ENCODE data around the gene LCE5A. TPM values are rescaled to one million over a fixed set of nuclear protein-coding genes. Genes with fewer than 3 reads are reported as not detected.

The LCE5A gene
- polyA plus RNA-seq, 1 donor from 2014 or later, result not detected

DNA sequence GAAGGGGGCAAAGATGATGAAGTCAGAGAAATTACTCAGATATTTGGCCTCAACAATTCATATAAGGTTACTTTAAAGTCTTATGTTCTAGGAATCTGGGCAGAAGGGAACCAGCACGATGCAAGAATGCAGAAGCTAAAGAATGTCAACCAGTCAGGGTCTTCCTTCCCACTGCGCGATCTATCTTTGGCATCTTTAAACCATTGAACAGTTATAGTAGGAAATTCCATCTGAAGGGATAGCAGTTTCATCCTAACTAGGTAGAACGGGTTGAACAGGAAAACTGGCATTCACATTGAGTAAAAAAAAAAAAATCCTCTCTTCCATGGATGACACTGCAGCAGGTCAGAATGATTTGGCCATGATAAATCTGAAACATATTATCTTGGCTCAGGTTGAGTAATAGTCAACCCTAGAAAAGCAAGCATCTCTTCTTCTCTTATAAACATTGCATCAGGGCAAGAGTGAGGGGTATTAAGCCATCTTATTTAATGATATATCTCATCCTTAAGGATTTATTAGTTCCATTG lies 10.0 kb downstream of the LCE5A start:
- Histone ChIP-seq H3K36me3 (ENCODE audit: insufficient read depth, low read length) (no peaks in the 10 kb centered on the region), H3K4me2 (ENCODE audit: low read length) (no peak overlapping the region), H3K27me3 (ENCODE audit: insufficient read depth, low read depth, low read length) (no peaks in the 10 kb centered on the region), H3K9me2 (ENCODE audit: insufficient read depth, low read length) (no peaks in the 10 kb centered on the region), H2AFZ (ENCODE audit: low read depth, low read length) (no peak overlapping the region), H3F3A (ENCODE audit: insufficient read depth, low read length, poor library complexity, severe bottlenecking) (no peaks in the 10 kb centered on the region), H3K9ac (ENCODE audit: low read length) (no peak overlapping the region), H3K79me2 (replicated peaks; ENCODE audit: insufficient read depth, low read length) (no peaks in the 10 kb centered on the region), H4K20me1 (ENCODE audit: insufficient read depth) (no peaks in the 10 kb centered on the region), H3K27ac (ENCODE audit: low read length) (no peak overlapping the region), H3K9me3 (ENCODE audit: low read length) (peaks cover 2% of the 10 kb centered on the region), H3K4me3 (ENCODE audit: low read length) (no peak overlapping the region)
- TF ChIP-seq POLR2AphosphoS5 (IDR thresholded peaks at IDR 0.05) (no peak), EZH2 (IDR thresholded peaks at IDR 0.05; ENCODE audit: borderline replicate concordance, insufficient read depth, low read length, poor library complexity, severe bottlenecking) (no peak), MXI1 (conservative IDR thresholded peaks at IDR 0.05; ENCODE audit: poor library complexity, severe bottlenecking) (no peak), SMC3 (conservative IDR thresholded peaks at IDR 0.05; ENCODE audit: poor library complexity) (no peak), TAF1 (IDR thresholded peaks at IDR 0.05; ENCODE audit: low read depth) (no peak), RAD21 (conservative IDR thresholded peaks at IDR 0.05) (no peak)
- TF ChIP-seq, protein P1, sequence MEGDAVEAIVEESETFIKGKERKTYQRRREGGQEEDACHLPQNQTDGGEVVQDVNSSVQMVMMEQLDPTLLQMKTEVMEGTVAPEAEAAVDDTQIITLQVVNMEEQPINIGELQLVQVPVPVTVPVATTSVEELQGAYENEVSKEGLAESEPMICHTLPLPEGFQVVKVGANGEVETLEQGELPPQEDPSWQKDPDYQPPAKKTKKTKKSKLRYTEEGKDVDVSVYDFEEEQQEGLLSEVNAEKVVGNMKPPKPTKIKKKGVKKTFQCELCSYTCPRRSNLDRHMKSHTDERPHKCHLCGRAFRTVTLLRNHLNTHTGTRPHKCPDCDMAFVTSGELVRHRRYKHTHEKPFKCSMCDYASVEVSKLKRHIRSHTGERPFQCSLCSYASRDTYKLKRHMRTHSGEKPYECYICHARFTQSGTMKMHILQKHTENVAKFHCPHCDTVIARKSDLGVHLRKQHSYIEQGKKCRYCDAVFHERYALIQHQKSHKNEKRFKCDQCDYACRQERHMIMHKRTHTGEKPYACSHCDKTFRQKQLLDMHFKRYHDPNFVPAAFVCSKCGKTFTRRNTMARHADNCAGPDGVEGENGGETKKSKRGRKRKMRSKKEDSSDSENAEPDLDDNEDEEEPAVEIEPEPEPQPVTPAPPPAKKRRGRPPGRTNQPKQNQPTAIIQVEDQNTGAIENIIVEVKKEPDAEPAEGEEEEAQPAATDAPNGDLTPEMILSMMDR (IDR thresholded peaks at IDR 0.05; ENCODE audit: poor library complexity, severe bottlenecking), result no peak

GRCh38 chr1:152525080-152525641 lies 14.6 kb downstream of the LCE5A start:
- TF ChIP-seq TAF1 (IDR thresholded peaks at IDR 0.05; ENCODE audit: low read depth), result no peak
- Histone ChIP-seq H3F3A (ENCODE audit: insufficient read depth, low read length, poor library complexity, severe bottlenecking) (no peaks in the 10 kb centered on the region), H3K27me3 (ENCODE audit: insufficient read depth, low read depth, low read length) (no peaks in the 10 kb centered on the region), H3K9me3 (ENCODE audit: low read length) (peaks cover under 1% of the 10 kb centered on the region), H3K4me2 (ENCODE audit: low read length) (no peak overlapping the region), H3K36me3 (ENCODE audit: insufficient read depth, low read length) (no peaks in the 10 kb centered on the region), H4K20me1 (ENCODE audit: insufficient read depth) (no peaks in the 10 kb centered on the region), H2AFZ (ENCODE audit: low read depth, low read length) (no peak overlapping the region), H3K27ac (ENCODE audit: low read length) (no peak overlapping the region), H3K9me2 (ENCODE audit: insufficient read depth, low read length) (no peaks in the 10 kb centered on the region), H3K9ac (ENCODE audit: low read length) (no peak overlapping the region), H3K4me3 (ENCODE audit: low read length) (no peak overlapping the region), H3K79me2 (replicated peaks; ENCODE audit: insufficient read depth, low read length) (no peaks in the 10 kb centered on the region)

- TF ChIP-seq REST (IDR thresholded peaks at IDR 0.05; ENCODE audit: borderline replicate concordance), result no peak
- TF ChIP-seq, protein P1 (IDR thresholded peaks at IDR 0.05; ENCODE audit: poor library complexity, severe bottlenecking), result no peak
- no peak for TF ChIP-seq EZH2 (IDR thresholded peaks at IDR 0.05; ENCODE audit: borderline replicate concordance, insufficient read depth, low read length, poor library complexity, severe bottlenecking)
- TF ChIP-seq SMC3 (conservative IDR thresholded peaks at IDR 0.05; ENCODE audit: poor library complexity), result no peak
- TF ChIP-seq MXI1 (conservative IDR thresholded peaks at IDR 0.05; ENCODE audit: poor library complexity, severe bottlenecking), result no peak
- TF ChIP-seq TAF1 (IDR thresholded peaks at IDR 0.05; ENCODE audit: low read depth), result no peak
- TF ChIP-seq RAD21 (conservative IDR thresholded peaks at IDR 0.05), result no peak
- no peak for TF ChIP-seq POLR2AphosphoS5 (IDR thresholded peaks at IDR 0.05)
- TF ChIP-seq EP300 (conservative IDR thresholded peaks at IDR 0.05; ENCODE audit: poor library complexity, severe bottlenecking), result no peak
- no peak overlapping the region for H3K9ac ChIP-seq (ENCODE audit: low read length)
- no peaks in the 10 kb centered on the region for H3K9me3 ChIP-seq (ENCODE audit: low read length)
These were observed 22.8 kb downstream of the LCE5A start for GRCh38 chr1:152533327-152533938.

More at GRCh38 chr1:152533327-152533938, 22.8 kb downstream of the LCE5A start:
- no peak overlapping the region for H3K27ac ChIP-seq (ENCODE audit: low read length)
- no peaks in the 10 kb centered on the region for H3K27me3 ChIP-seq (ENCODE audit: insufficient read depth, low read depth, low read length)
- H3F3A ChIP-seq (ENCODE audit: insufficient read depth, low read length, poor library complexity, severe bottlenecking), result no peaks in the 10 kb centered on the region
- H2AFZ ChIP-seq (ENCODE audit: low read depth, low read length), result no peak overlapping the region
- no peak overlapping the region for H3K4me3 ChIP-seq (ENCODE audit: low read length)
- no peaks in the 10 kb centered on the region for H4K20me1 ChIP-seq (ENCODE audit: insufficient read depth)
- no peak overlapping the region for H3K4me2 ChIP-seq (ENCODE audit: low read length)
- no peaks in the 10 kb centered on the region for H3K36me3 ChIP-seq (ENCODE audit: insufficient read depth, low read length)
- H3K9me2 ChIP-seq (ENCODE audit: insufficient read depth, low read length), result no peaks in the 10 kb centered on the region
- H3K79me2 ChIP-seq (replicated peaks; ENCODE audit: insufficient read depth, low read length), result no peaks in the 10 kb centered on the region
